GM19035 (cell line): ENCODE measurements around the gene APC2.

ENCODE experiments used
- ATAC-seq: cut with Tn5 transposase; IDR thresholded peaks from one replicate; pipeline ENCODE4 v1.9.1; 2021; ENCODE audit not compliant: unreplicated experiment

The APC2 gene, protein sequence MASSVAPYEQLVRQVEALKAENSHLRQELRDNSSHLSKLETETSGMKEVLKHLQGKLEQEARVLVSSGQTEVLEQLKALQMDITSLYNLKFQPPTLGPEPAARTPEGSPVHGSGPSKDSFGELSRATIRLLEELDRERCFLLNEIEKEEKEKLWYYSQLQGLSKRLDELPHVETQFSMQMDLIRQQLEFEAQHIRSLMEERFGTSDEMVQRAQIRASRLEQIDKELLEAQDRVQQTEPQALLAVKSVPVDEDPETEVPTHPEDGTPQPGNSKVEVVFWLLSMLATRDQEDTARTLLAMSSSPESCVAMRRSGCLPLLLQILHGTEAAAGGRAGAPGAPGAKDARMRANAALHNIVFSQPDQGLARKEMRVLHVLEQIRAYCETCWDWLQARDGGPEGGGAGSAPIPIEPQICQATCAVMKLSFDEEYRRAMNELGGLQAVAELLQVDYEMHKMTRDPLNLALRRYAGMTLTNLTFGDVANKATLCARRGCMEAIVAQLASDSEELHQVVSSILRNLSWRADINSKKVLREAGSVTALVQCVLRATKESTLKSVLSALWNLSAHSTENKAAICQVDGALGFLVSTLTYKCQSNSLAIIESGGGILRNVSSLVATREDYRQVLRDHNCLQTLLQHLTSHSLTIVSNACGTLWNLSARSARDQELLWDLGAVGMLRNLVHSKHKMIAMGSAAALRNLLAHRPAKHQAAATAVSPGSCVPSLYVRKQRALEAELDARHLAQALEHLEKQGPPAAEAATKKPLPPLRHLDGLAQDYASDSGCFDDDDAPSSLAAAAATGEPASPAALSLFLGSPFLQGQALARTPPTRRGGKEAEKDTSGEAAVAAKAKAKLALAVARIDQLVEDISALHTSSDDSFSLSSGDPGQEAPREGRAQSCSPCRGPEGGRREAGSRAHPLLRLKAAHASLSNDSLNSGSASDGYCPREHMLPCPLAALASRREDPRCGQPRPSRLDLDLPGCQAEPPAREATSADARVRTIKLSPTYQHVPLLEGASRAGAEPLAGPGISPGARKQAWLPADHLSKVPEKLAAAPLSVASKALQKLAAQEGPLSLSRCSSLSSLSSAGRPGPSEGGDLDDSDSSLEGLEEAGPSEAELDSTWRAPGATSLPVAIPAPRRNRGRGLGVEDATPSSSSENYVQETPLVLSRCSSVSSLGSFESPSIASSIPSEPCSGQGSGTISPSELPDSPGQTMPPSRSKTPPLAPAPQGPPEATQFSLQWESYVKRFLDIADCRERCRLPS (N-terminal part only)

DNA sequence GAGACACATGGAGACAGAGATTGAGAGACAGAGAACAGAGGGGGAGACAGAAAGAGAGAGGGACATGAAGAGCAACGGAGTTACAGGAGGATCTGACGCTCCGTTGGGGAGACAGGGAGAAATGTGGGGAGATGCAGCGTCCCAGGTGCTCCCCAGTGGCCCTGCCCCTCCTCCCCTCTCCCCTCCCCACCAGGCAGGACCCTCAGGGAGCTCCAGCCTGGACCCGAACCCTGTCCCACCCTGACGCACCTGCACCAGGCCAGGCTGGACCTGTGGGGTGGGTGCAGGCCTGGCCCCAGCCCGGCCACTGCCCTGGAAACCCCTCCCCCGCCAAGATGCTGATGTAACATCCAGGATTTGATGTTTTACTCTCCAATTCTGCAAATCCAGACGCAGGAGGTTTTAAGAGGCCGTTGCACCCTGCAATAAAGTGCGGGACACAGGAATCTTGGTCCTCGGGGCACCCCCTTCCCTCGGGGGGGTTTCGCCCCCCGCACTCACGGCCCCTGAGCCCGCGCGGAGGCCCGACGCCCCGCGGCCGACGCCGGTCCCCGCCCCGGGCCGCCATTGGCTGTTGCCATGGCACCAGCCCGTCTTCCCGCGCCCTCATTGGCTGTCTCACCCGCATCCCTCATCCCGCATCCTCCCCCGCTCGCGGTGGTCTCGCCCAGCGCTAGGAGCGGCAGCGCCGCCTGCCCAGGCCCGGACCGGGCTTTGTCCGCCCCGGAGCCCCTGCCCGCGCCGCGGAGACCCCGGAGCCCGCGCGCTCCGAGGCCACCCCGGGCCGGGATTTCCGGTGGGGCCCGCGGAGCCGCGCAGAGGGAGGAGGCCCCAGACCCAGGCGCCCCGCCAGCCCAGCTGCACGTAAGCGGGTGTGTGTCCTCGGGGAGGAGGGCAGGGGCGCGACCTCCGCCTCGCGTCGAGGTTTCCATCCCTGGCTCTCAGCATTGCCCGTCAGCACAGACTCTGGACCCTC lies at the start of gene APC2:
Gene APC2, plus strand, starts transcription at position 655 of the 976 bp plus-strand sequence. CDS start 2,881 bp downstream, outside the sequence.
- no peak for ATAC-seq

DNA sequence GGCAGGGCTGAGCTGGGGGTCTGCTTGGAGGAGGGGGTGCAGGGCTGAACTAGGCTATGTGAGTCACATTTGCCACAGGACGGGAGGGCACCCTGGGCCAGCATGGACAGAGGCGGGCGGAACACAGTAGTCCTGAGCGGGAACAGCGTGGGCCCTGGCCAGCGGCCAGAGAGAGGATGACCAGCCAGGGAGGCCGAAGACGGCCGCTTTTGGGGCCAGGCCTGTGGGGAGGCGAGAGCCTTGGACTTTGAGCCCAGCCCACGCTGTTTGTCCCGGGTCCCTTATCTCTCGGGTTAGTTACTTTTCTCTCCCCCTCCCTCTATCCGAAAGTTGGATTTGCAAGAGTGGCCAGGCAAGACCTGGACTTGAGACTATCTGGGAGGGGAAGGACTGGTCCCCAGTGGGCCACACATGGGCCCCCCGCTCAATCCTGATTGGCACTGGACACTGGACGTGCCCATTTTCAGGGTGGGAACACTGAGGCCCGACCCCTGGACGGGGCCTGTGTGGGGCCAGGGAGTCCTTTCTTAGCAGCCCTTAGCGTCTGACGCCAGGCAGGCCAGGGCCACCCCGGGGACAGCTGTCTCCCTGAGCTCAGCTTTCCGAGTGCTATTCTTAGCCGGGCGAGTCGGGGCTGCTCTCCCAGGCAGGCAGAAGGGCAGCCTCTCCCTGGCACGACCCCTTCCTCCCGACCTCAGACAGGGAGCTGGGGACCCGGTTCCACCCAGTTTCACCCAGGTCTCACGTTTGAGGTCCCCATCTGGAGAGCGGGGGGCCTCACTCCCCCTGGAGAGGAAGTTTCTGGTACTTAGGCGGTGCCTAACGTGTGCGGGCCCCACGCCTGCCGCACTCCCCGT lies 49.4 kb upstream of the APC2 start:
- ATAC-seq: no peak

DNA sequence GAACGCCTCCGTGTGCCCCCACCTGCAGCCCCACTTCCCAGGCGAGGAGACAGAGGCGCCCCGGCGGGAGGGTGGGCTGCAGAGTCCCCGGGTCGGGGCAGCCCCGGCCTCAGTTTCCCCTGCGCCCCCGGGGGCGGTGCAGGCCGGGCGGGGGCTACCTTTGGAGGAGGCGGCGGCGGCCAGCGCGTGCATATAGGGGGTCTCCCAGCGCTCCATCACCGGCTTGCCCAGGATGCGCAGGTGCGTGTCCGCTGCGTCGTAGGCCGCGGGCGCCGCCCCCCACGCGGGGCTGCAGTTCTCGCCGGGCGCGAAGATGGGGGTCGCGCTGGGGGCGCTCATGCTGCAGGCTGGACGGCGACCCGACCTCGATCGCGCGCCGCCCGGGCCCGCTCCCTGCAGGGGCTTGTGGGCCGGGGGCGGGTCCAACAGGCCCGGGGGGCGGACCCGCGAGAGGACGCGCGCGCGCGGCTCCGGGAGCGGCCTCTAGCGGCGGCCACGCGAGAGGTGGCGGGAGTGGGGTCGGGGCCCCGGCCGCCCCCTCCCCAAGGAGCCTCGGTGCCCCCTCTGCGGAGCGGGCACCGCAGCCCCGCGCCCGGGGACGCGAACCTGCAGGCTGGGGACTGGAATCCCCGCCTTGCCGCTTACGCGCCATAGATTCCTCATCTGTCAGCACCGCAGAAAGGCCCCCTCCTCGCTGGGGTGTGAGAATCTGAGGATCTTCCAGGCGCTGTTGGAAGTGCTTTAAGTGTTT lies 48.6 kb upstream of the APC2 start, which contains the start of gene GAMT:
Gene GAMT, minus strand, starts transcription at position 405 of the 751 bp plus-strand sequence. Its CDS starts 66 bp downstream, at position 339.
- ATAC-seq: no peak

- ATAC-seq: no peak
Measured at GRCh38 chr19:1401889-1402217, 48.1 kb upstream of the APC2 start.

DNA sequence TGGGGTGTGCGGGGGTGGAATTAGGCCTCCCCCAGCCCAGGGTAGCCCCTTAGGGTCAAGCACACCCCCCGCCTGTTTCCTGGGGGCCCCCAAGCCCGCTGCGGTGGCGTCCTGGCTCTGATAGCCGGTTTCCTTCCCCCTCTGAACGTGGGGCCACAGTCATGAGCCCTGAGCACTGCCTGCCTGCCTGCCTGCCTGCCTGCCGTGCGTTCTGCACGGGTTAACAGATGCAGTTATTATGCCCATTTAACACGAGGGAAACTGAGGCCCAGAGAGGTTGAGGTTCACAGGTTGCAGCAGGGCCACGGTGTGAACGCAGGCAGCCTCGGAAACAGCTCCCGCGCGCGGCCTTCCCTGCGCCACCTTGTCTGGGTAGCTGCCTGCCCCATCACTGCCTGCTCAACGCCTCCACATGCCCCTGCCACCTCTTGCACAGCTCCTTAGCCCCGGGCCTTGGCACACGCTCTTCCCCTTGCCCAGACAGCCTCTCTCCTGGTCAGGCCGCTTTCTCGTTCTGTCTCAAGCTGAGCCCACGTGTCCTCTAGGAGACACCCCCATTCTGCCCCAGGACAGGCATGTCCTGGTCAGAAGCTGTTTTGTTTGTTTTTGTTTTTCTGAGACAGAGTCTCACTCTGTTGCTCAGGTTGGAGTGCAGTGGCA lies 47.4 kb upstream of the APC2 start:
- no peak for ATAC-seq

- peak; percentile 81 for ATAC-seq
Measured at GRCh38 chr19:1406774-1407527, 43.0 kb upstream of the APC2 start.

GRCh38 chr19:1407528-1408299 lies 42.2 kb upstream of the APC2 start, which contains the start of gene DAZAP1:
Gene DAZAP1, plus strand, starts transcription at chr19:1407586. Its CDS starts 188 bp downstream, at chr19:1407774.
- peak; percentile 29 for ATAC-seq

DNA sequence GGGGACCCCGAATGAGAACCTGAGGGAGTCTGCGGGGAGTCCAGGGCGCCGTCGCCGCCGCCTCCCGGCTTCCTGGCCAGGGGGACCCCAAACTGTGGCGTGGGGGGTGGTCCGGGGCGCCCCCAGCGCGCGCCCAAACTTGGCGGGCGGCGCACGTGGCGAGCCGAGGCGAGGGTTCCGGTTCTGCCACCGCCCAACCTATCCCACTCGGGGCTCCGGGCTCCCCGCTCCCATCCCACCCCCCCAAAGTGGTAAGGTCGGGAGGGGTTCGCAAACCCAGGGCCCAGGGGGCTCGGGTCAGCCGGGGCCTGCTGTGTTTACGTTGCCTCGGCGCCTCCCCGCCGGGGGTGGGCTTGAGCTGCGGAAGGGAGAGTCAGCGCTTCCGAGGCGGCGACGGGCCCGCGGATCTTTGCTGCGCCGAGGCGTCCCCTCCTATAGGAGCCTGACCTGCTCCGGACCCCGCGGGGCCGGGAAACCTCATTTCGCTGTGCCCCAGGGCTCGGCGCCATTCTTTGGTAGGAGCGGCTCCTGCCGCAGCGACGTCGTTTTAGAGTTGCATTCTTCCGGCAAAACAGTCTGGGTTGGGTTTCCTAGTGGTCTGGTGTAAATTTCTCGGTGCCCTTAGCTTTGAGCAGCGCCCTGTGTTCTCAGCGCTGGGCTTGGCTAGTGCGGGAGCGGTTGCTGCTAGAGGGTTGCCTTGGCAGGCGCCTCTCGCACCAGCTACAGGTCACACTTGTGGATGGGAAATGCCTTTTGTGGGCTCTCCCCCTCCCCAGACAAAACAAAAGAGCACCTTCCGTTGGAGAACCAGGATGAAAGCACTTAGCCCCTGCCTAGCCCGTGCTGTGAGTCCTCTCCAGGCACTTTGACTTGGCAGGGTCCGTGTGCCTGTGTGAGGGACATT lies 41.4 kb upstream of the APC2 start:
- ATAC-seq: no peak

DNA sequence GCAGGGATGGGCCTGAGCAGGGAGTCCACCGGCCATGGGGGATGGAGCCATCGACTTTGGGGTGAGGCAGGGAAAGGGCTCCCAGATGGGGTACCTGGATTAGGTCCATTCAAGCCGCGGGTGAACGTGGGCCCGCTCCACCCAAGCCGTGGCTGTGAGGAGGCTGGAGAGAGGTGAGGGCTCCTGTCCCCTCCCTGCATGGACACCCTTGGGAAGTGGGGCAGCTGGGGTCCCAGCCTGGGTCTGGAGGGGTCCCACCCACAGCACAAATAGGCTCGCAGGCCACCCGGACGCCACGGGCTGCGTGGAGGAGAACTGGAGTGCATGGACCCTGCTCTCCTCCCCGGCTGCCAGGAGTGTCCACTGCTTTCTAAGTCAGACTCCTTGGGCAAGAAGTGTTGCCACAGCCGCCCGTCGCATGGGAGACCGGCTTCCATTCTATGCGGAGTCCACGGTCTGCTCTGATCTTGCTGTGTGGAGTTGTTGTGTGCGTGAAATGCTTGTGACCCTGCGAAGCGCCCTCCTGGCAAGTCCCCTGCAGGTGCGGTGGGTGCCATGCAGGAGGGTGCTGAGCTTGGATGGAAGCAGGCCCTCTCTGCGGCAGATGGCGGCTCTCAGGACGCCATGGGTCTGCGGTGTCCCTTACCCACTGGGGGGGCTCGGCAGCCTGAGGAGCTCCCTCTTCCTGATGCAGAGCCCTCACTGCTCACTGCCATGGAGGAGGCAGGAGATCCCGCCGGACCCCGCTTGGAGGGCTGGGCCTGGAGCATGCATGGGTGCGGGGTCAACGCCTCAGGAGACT lies 40.5 kb upstream of the APC2 start:
- ATAC-seq: no peak

GRCh38 chr19:1410136-1410786 lies 39.7 kb upstream of the APC2 start:
- ATAC-seq: no peak

GRCh38 chr19:1410789-1411188 lies 39.1 kb upstream of the APC2 start:
- no peak for ATAC-seq

GRCh38 chr19:1411255-1412191 lies 38.4 kb upstream of the APC2 start:
- ATAC-seq: no peak
